SIG-M5 treated with dmso at 0.1 percent for 504 hours (cell line): ENCODE results near the gene GPHN.
A peak's percentile ranks its signal among the peaks of the same experiment; 100 is the strongest.

Experiments
- DNase-seq: peaks from one replicate; lab custom pipeline; 2025; ENCODE audit not compliant: unreplicated experiment; lab: John Stamatoyannopoulos, UW

GPHN gene

DNA sequence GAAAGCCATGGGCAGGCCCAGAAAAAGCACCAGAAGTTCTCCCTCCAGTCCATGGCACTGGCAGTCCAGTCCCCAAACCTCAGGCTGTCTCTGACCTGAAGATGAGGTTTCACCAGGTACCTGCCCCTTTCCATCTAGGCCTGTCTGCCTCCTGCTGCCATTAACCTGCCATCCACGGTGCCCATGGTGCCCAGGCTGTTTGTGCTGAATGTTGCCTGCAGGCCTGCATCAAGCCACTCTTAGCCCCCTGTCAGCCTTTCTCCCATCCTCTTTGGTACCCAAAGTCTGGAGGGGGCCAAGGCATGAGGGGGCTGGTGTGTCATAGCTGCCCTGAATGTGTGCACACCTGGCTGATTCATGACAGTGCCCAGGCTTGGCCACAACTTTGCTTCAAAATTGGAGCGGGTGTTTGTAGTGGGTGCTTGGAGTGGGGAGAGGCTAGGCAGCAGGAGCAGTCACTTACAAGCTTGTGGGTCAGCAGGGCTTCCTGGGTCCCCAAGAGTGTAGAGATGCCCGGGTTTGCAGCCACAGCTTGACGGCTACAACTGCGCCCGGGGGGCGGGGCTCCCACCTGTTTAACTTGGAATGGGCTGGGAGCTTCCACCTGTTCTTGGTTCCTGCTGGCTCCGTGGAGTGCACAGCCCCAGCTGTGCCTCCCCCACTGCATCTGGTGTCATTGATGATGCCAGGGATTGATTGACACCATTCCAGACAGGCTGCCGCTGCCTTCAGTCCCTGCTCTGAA is 88.5 kb downstream of the GPHN start:
- DNase-seq = no peak

GRCh38 chr14:66600416-66600815 is 92.5 kb downstream of the GPHN start:
- DNase-seq = no peak

GRCh38 chr14:66601932-66602578 is 94.1 kb downstream of the GPHN start:
- DNase-seq = no peak

GRCh38 chr14:66603945-66604344 is 96.0 kb downstream of the GPHN start:
- DNase-seq = no peak

DNA sequence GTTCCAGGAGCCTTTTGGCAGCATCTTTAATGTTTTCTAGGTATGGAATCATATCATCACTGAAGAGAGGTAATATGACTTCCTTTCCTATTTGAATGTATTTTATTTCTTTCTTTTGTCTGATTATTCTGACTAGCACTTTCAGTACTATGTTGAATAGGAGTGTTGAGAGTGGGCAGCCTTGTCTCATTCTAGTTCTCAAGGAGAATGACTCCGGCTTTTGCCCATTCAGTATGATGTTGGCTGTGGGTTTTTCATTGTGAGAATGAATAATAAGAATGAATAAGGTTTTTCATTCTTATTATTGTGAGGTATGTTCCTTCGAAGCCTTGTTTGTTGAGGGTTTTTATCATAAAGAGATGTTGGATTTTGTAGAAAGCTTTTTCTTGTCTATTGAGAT is 98.9 kb downstream of the GPHN start:
- DNase-seq = no peak

DNA sequence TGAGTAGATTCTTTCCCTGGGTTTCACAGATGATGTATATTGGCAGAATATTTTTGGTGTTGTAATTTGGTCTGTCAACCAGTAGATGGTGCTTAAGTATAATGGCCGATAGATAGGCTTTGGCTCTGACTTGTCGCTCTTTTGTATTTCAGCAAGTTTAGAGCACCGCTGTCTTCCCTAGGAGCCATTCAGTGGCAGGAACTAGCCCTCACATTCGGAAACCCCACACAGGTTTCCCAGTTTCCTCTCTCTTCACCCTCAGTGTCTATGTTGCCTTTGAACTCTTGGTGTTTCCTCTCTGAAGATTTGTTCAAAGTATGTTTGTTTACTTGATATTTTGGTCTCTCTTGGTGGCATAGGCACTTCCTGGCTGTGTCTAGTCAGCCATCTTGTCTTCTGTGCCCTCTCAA is 102.2 kb downstream of the GPHN start:
- peak; percentile 35 for DNase-seq

DNA sequence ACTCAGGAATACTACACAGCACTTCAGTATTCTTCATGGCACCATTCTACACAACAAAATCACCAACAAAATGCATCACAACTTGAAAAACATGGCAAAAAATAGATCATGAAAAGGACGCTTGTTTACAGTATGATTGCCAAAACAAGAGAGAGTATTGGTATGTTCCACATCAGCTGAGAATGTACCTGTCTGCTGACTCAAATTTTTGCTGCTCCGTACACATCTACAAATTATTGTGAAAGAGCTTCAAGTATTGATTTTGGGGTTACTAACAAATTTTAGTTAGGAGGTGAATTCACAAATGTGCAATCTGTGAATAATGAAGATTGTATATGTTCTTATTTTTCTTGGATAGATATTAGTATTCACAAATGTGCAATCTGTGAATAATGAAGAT is 105.4 kb downstream of the GPHN start:
- no peak for DNase-seq

DNA sequence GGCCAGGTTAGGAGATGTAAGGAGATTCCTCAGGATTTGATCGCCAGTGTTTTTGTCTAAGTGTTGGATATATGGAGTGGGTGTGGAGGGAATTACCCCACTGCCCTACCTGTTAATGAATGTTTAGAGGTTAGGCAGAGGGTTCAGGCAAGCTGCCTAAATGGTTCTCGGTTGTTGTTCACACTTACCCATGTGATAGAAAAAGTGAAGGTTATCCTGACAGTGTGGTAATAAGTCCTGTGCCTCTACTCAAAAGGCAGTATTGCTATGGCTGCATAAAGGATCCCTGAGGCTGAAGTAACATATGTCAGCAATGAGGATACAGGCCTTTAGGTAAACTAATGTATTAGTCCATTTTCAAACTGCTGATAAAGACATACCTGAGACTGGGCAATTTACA is 112.0 kb downstream of the GPHN start:
- no peak for DNase-seq

GRCh38 chr14:66623838-66624237 is 115.9 kb downstream of the GPHN start:
- no peak for DNase-seq

DNA sequence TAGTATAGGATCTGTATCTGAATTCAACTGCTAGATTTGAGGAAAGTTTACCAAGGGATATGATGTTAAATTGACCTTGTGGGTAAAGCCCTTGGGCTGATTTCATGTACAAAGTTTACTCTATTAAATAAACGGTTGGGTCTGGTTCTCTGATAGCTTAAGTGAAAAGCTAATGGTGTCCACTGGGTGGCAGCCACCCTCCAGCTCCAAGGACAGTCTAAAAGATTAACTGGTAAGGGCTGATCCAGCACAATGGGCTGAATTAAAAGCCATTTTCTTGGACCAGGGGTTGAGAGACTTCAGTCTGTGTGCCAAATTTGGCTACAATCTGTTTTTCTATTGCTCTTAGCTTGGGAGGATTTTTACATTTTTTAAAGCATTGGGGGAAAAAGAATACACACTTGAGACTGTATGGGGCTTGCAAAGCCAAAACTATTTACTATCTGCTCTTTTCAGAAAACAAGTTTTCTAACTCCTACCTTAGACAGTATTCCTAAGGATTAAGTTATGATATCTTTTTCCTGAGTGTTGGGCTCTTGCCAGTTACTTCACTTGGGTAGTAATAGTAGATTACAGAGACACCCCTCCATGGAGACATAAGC is 116.5 kb downstream of the GPHN start:
- peak; percentile 29 for DNase-seq

DNA sequence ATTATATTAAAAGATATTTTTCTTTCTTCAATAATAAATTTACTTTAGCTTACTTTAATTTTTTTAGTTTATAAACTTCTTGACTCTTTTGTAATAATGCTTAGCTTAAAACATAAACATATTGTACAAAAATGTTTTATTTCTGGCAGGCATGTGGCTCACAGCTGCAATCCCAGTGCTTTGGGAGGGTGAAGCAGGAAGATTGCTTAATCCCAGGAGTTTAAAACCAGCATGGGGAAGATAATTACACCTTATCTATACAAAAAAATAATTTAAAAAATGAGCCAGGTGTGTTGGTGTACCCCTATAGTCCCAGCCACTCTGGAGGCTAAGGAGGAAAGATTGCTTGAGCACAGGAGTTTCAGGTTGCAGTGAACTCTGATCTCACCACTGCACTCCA is 120.7 kb downstream of the GPHN start:
- DNase-seq = no peak

GRCh38 chr14:66629499-66629898 is 121.6 kb downstream of the GPHN start:
- no peak for DNase-seq

- no peak for DNase-seq
These were observed 126.9 kb downstream of the GPHN start for GRCh38 chr14:66634876-66635275.

- no peak for DNase-seq
These were observed 127.5 kb downstream of the GPHN start for GRCh38 chr14:66635435-66635834.

DNA sequence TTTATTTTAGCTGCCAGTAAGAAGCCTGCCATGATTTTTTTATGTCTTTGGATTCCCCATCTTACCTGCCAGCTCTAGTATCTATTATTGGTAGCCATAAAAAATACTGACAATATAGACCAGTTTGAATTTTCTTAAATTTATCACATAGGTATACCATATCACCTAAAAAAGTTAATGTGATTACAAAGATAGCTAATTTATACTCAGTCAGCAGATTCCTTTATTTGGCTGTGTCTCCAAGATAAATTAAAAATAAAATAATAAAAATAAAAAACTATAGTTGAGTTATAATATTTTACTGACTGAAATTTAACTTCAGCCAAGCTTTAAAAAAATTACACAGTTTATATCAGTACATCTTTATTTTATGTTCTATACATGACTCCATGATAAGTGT is 128.3 kb downstream of the GPHN start:
- DNase-seq = no peak

- DNase-seq = no peak
These were observed 130.7 kb downstream of the GPHN start for GRCh38 chr14:66638689-66639088.

GRCh38 chr14:66641861-66642635 is 134.1 kb downstream of the GPHN start:
- DNase-seq = no peak

GRCh38 chr14:66643344-66643743 is 135.4 kb downstream of the GPHN start:
- DNase-seq = no peak

- no peak for DNase-seq
These were observed 137.8 kb downstream of the GPHN start for GRCh38 chr14:66645716-66646115.

GRCh38 chr14:66649498-66649897 is 141.6 kb downstream of the GPHN start:
- no peak for DNase-seq

- no peak for DNase-seq
These were observed 142.6 kb downstream of the GPHN start for GRCh38 chr14:66650491-66650911.
